GM12878 (cell line): Measurements from ENCODE around the gene SETDB1. TPM values are rescaled to one million over a fixed set of nuclear protein-coding genes. Genes with fewer than 3 reads are reported as not detected.
A peak's percentile ranks its signal among the peaks of the same experiment; 100 is the strongest.

ENCODE experiments used
- CREB1 ChIP-seq: IDR thresholded peaks from 2 replicates; pipeline ENCODE4 v1.6.1; 2012; ENCODE audit warnings: low read depth, mild to moderate bottlenecking, inconsistent platforms
- DPF2 ChIP-seq: fragments of 450-650 bp; IDR thresholded peaks from 2 replicates; pipeline ENCODE4 v1.6.1; 2017; ENCODE audit warnings: mild to moderate bottlenecking
- E2F8 ChIP-seq: fragments of 450-650 bp; IDR thresholded peaks from 2 replicates; pipeline ENCODE4 v1.6.1; 2018; ENCODE audit warnings: mild to moderate bottlenecking, low read depth, moderate library complexity; ENCODE audit not compliant: partially characterized antibody
- EZH2 ChIP-seq: IDR thresholded peaks from 2 replicates; pipeline ENCODE4 v1.6.1; 2012; ENCODE audit warnings: low read depth, mild to moderate bottlenecking, control low read depth, inconsistent platforms, low read length, borderline replicate concordance; ENCODE audit not compliant: control insufficient read depth
- IKZF2 ChIP-seq, 2 experiments: fragments of 450-650 bp; IDR thresholded peaks; 2 replicates each; pipeline ENCODE4 v1.6.1; 2017; ENCODE audit warnings: mild to moderate bottlenecking in 2 of 2, moderate library complexity in 2 of 2
- NFIC ChIP-seq: IDR thresholded peaks from 2 replicates; pipeline ENCODE4 v1.6.1; 2012; ENCODE audit warnings: low read depth, mild to moderate bottlenecking, inconsistent platforms, low read length, moderate library complexity
- RELA ChIP-seq: fragments of 450-650 bp; IDR thresholded peaks from 2 replicates; pipeline ENCODE4 v1.8.0; 2014; ENCODE audit warnings: borderline replicate concordance; ENCODE audit not compliant: partially characterized antibody
- RELB ChIP-seq: fragments of 450-650 bp; IDR thresholded peaks from 2 replicates; pipeline ENCODE4 v1.6.1; 2017; ENCODE audit warnings: low read depth, mild to moderate bottlenecking, moderate library complexity
- ZBTB40 ChIP-seq: fragments of 450-650 bp; IDR thresholded peaks from 2 replicates; pipeline ENCODE4 v1.6.1; 2016; ENCODE audit warnings: mild to moderate bottlenecking, moderate library complexity, borderline replicate concordance
- ZSCAN29 ChIP-seq: fragments of 450-650 bp; IDR thresholded peaks from 2 replicates; pipeline ENCODE4 v1.6.1; 2017; ENCODE audit warnings: mild to moderate bottlenecking, moderate library complexity
- polyA plus RNA-seq, 11 experiments: library from polyadenylated mRNA; depleted of rRNA in 4 of 11; unstranded in 6 of 11; stranded (reverse) in 5 of 11; fragments of >200 nt; fragmentation: Nextera tagmentation in 4 of 11; fragmentation: Illumina TruSeq in 1 of 11; extraction: Ambion mirVana in 4 of 11; extraction: Trizol in 1 of 11; gene quantifications; 1 replicate in 1 of 11; 2 replicates in 10 of 11; pipeline versions ENCODE4 v1.2.1 to v1.2.3, GENCODE V29; 2011 to 2016; ENCODE audit warnings: inconsistent platforms in 2 of 11, missing spikeins in 2 of 11, low read depth in 1 of 11
- total RNA-seq, 4 experiments: library from RNA; depleted of rRNA in 3 of 4; stranded (reverse); fragments of >200 nt in 3 of 4; fragmentation: Illumina TruSeq in 1 of 4; extraction: Trizol in 1 of 4; gene quantifications; 2 replicates each; pipeline versions ENCODE4 v1.2.1 to v1.2.3, GENCODE V29; 2013 to 2021
- TF ChIP-seq, protein P1 (sequence below): fragments of 450-650 bp; formaldehyde crosslinking; IDR thresholded peaks from 2 replicates; pipeline ENCODE4 v1.4.0; 2022; ENCODE audit warnings: mild to moderate bottlenecking, moderate library complexity
- TF ChIP-seq, protein P2 (sequence below): IDR thresholded peaks from 2 replicates; pipeline ENCODE4 v1.6.1; 2011; ENCODE audit warnings: low read depth, low read length, improper control_type of control experiment, borderline replicate concordance

Gene SETDB1
- total and polyA plus RNA-seq, 10 of the 15 experiments (the other 5 are each of a cell fraction or from before 2014, with no cell fraction given), result 14.3 to 56.7 (median 35.7) TPM

GRCh38 chr1:150922519-150922975 lies 3.6 kb upstream of the SETDB1 start (continued):
- TF ChIP-seq IKZF2 (IDR thresholded peaks at IDR 0.05) (peak in 1 of 2 experiments; percentile 43; a peak in 1 of 4 replicates), DPF2 (no peak), CREB1 (0 out of 2 replicates have a peak, but pooled peaks have one; percentile 35), ZSCAN29 (no peak), NFIC (peak; percentile 61; the same call in 1 of the 2 replicates), E2F8 (no peak), RELB (peak; percentile 65), RELA (peak; percentile 75), EZH2 (no peak), ZBTB40 (peak; percentile 82)
- TF ChIP-seq, protein P1, sequence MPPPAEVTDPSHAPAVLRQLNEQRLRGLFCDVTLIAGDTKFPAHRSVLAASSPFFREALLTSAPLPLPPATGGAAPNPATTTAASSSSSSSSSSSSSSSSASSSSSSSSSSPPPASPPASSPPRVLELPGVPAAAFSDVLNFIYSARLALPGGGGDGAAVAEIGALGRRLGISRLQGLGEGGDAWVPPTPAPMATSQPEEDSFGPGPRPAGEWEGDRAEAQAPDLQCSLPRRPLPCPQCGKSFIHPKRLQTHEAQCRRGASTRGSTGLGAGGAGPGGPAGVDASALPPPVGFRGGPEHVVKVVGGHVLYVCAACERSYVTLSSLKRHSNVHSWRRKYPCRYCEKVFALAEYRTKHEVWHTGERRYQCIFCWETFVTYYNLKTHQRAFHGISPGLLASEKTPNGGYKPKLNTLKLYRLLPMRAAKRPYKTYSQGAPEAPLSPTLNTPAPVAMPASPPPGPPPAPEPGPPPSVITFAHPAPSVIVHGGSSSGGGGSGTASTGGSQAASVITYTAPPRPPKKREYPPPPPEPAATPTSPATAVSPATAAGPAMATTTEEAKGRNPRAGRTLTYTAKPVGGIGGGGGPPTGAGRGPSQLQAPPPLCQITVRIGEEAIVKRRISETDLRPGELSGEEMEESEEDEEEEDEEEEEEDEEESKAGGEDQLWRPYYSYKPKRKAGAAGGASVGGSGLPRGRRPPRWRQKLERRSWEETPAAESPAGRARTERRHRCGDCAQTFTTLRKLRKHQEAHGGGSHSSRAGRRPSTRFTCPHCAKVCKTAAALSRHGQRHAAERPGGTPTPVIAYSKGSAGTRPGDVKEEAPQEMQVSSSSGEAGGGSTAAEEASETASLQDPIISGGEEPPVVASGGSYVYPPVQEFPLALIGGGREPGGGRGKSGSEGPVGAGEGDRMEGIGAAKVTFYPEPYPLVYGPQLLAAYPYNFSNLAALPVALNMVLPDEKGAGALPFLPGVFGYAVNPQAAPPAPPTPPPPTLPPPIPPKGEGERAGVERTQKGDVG (CRISPR knock-in tag), result no peak
- TF ChIP-seq, protein P2, sequence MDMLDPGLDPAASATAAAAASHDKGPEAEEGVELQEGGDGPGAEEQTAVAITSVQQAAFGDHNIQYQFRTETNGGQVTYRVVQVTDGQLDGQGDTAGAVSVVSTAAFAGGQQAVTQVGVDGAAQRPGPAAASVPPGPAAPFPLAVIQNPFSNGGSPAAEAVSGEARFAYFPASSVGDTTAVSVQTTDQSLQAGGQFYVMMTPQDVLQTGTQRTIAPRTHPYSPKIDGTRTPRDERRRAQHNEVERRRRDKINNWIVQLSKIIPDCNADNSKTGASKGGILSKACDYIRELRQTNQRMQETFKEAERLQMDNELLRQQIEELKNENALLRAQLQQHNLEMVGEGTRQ, result no peak
